ENCODE measurements around the gene CAPN15.

The CAPN15 gene

DNA sequence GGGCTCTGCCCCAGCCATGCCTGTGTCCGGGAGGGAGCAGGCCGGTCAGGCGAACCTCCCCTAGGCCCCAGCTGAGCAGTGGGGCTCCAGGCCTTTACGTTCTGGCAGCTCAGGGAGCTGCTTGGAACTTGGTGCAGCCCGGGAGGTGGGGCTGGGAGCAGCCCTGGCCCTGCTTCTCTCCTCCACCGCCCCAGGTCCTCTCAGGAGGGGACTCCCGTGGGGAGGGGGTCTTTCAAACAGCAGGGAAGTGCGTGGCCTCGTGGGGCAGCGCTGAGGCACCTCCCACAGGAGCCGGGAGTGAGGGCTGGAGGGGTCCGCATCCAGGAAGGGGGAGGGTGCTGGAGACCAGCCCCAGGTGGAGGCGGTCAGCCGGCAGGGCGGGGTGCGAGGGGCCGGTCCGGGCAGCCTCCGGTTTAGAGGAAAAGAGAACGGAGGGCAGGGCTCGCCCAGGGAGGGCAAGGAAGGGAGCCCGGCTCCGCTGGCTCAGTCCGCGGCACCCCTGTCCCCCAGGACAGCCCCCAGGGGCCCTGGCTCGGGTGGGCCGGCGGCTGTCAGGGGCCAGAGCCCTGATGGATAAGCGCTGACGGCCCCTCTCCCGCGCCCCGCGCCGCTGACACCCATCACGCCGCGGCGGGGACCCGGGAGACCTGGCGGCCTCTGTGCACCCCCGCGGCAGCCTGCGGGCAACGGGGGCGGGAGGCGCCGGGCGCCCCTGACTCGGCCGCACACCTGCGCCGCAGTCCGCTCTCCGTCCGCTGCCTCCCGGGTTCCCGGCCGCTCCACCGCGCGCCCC lies 32.1 kb downstream of the CAPN15 start:
- no peak for DNase-seq

DNA sequence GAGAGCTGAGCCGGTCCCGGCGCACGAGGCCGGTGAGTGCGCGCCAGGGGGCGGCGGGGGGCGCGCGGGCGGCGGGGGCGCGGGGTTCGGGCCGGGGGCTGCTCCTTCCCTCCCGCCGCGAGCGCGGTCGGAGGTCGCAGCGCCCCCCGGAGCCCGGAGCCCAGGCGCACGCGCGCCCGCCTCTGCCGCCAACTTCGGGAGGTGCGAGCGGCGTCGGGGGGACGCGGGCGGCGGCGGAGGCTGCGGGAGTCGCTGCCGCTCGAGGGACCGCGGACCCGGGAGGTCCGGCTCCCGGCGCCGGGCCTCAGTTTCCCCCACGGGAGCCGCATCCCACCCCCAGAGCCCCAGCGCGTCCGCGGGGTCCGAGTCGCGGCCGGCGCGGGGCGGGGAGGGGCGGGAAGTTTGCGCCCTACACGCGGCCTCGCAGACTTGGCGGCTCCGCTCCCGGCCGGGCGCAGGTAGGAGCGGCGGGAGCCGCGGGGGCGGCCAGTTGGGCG lies 32.7 kb downstream of the CAPN15 start, which contains the start of gene PRR35:
PRR35 (plus strand) TSS at position 191 of the 497 bp plus-strand sequence. CDS start 2,901 bp downstream, outside the sequence.
- DNase-seq = no peak

DNA sequence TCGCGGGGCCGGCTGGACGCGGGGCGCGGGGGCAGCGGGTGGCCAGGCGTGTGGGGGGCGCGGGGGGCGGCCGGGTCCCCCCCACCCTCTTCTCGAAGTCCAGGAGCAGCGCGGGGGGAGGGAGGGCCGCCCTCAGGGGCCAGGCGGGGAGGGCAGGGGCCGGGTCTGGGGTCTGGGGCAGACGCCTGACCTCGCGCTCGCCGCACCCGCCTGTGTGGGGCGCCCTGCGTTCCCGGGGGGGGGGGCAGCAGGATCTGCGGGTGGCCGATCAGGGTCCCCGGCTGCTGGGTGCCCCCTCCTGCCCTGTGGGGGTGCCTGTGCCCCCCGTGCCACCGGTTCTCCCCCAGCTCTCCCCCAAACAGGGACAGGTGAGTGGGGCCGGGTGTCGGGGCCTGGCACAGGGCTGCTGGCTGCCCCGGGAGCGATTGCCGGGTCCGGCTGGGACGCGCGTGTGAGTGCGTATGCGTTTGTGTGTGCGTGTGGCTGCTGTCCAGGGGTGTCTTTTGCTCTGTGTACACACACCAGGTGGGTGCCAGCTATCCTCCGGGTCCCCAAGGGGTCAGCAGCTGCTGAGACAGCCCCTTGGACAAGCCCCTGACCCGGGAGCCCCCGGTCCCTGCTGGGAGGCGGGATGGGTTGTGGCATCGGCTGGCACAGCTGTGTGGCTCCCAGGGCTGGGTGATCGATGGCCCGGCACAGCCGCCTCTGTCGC lies 33.3 kb downstream of the CAPN15 start:
- DNase-seq = no peak

GRCh38 chr16:561413-561794 lies 33.9 kb downstream of the CAPN15 start:
- no peak for DNase-seq

DNA sequence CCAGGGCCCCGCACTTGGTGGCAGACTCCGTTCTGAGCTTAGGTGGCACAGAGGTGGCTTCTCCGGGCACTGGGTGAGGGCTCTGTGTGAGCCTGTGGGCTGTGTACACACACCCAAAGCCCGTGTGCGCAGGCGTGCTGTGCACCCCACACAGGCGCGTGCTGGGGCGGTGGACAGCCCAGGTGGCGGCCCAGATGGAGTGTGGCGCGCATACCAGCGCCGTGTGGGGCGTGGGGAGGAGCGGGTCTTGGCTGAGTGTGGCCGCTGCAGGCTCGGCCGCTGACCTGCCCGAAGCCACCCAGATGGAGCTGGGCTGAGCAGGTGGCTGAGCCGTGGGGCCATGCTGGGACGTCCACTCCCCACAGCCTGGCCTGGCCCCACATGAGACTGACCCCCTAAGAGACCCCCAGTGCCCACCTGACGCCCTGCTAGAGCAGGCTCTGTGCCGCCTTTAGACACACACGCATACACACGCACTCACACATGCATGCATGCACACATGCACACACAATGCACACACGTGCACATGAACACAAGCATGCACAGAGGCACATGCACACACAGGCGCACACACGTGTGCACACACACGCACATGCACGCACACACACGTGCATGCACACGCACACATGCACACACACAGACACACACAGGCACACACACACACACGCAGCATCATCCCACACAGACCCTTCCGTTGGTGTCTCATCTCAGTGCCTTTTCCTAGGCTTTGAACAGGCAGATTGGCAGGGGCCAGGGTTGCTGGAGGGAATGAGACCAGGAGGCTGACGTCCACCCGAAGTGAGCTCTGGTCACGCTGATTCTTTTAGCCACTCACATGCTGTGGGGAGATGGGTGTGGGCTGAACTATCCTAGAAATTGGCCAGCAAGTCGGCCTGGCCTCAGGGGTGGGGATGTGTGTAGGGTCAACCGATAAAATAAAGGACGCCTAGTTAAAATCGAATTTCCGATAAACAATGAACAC lies 34.7 kb downstream of the CAPN15 start:
- DNase-seq = no peak

- no peak for DNase-seq
These were observed 35.6 kb downstream of the CAPN15 start for GRCh38 chr16:563072-563644.

- DNase-seq = no peak
These were observed 37.3 kb downstream of the CAPN15 start for GRCh38 chr16:564690-565418.

DNA sequence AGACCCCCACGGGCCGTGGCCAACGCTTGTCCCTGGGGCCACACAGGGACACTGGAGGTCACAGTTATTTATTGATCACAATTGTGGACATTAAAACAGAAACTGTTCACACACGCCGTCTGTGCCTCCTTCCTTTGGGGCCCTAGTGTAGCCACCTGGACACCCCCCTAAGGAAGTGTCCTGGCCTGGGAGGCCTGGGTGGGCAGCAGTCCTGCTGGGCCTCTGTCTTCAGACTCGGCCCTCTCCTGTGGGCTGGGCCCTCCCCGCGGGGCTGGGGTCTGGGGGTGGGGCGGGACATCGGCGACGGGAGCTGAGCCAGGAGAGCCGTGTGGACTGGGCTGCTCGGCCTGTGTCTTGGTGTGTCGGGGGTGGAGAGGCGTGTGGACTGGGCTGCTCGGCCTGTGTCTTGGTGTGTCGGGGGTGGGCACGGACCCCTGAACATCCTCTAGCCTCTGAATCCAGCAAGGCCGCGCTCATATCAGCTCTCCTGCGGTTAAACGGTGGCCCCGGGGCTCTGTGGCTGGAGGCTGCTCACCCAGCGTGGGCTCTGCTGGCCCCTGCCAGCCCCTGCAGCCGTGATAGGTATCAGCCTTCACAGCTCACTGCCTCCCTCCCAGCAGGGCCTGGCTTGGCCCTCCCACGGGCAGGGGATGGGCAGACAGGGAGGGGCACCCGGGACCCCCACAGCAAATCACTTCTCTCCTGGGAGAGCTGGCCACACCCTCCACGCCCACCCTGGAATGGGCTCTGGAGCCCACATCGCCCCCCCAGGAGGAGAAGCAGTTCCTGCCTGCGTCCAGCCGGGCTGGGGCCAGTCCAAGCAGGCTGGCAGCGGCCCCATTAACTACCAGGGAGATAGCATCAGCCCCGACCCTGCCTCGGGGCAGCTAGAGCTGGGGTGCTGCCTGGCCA lies 38.2 kb downstream of the CAPN15 start:
- DNase-seq = peak in 1 of 58 donors; percentile 3

DNA sequence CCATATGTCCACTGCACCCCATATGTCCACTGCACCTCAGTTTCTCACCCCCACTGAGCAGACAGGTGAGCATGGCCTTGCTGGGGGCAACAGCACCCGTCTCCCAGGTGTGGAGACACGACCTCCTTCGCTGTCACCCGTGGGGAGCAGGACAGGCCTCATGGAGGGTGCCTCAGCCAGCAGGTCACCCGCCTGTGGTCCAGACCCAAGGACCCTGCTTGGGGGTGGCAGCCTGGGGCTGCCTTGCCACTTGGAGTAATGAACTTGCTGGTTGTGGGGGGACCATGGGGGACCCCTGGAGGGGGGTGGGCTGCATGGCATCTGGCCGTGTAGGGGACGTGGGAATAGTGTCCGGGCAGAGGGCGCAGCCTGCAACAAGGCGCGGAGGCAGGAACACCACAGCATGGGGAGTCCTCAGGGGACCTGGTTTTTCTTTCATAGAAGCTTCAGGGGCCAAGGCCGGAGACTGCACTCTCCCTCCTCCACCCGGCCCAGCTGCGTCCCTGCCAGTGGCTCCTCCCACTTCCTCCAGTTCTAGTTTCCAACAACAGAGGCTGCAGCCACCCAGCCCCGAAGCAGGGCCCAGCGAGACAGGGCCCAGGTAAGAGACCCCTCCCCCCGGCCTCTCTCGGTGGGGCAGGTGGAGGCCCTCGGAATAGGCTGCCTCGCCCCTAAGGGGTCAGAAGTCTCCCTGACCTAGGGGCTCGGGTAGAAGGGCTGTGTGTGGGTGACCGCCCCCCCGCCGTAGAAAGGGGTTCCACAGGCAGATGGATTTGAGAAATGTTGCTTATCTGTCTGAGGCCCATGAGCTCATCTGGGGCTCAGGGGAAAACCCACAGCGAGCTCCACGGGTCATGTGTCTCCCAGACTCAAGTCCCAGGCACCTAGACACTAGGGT lies 39.2 kb downstream of the CAPN15 start, which contains the start of gene NHLRC4:
NHLRC4 (plus strand) TSS at position 531 of the 898 bp plus-strand sequence. CDS start 1,043 bp downstream, outside the sequence.
- peak in 7 of 58 donors; percentile 1 to 26 (median 20) for DNase-seq

- no peak for DNase-seq
These were observed 40.1 kb downstream of the CAPN15 start for GRCh38 chr16:567373-568256.

- DNase-seq = no peak
These were observed 41.1 kb downstream of the CAPN15 start for GRCh38 chr16:568401-569258.

GRCh38 chr16:569445-570254 lies 42.1 kb downstream of the CAPN15 start, which contains the start of gene PIGQ:
Gene PIGQ, plus strand, starts transcription at chr16:569968. Its CDS starts 4,107 bp downstream, at chr16:574075.
- peak in 55 of 58 donors; percentile 15 to 84 (median 55) for DNase-seq

GRCh38 chr16:572865-573650 lies 45.5 kb downstream of the CAPN15 start:
- DNase-seq = no peak

Measured in anterior cingulate cortex (tissue), 58 donors.